Tibial nerve (tissue), 4 donors: ENCODE results near the gene ERI3. TPM values are rescaled to one million over a fixed set of nuclear protein-coding genes. Genes with fewer than 3 reads are reported as not detected.

Experiments
- DNase-seq, 2 donors: peaks; one replicate each; pipeline ENCODE4 v3.0.0-alpha.2; 2019; ENCODE audit warnings: low spot score in 2 of 2
- H3K27ac ChIP-seq, 4 donors: fragments of 200-600 bp; sonication (generic) in 3 of 4; one replicate each; pipeline ENCODE4 v1.5.1; 2017 to 2019; ENCODE audit warnings: mild to moderate bottlenecking in 1 of 4
- H3K27me3 ChIP-seq, 2 donors: fragments of 200-600 bp; sonication (generic) in 1 of 2; one replicate each; pipeline versions ENCODE4 v1.5.1 to v1.6.0; 2017 to 2019
- H3K36me3 ChIP-seq, 3 donors: fragments of 200-600 bp; sonication (generic); one replicate each; pipeline ENCODE4 v1.5.1; 2018 to 2019
- H3K4me1 ChIP-seq, 4 donors: fragments of 200-600 bp; sonication (generic) in 3 of 4; one replicate each; pipeline ENCODE4 v1.5.1; 2017 to 2019
- H3K4me3 ChIP-seq, 4 donors: fragments of 200-600 bp; sonication (generic) in 3 of 4; one replicate each; pipeline ENCODE4 v1.5.1; 2017 to 2019; ENCODE audit warnings: mild to moderate bottlenecking in 1 of 4, moderate library complexity in 1 of 4
- H3K9me3 ChIP-seq, 4 donors: fragments of 200-600 bp; sonication (generic) in 3 of 4; one replicate each; pipeline ENCODE4 v1.5.1; 2017 to 2019
- CTCF ChIP-seq, 5 experiments: fragments of 200-600 bp in 3 of 5; fragments of 450-650 bp in 2 of 5; sonication (generic) in 3 of 5; IDR thresholded peaks; one replicate each; pipeline ENCODE4 v1.5.1; 2016 to 2019; ENCODE audit warnings: antibody characterized with exemption in 5 of 5, mild to moderate bottlenecking in 3 of 5, moderate library complexity in 2 of 5
- EP300 ChIP-seq, 2 donors: sonication (generic); formaldehyde crosslinking; IDR thresholded peaks; one replicate each; pipeline ENCODE4 v1.6.1; 2017; ENCODE audit warnings: antibody characterized with exemption in 2 of 2, mild to moderate bottlenecking in 1 of 2
- POLR2A ChIP-seq, 2 donors: fragments of 450-650 bp; IDR thresholded peaks; one replicate each; pipeline ENCODE4 v1.6.1; 2017; ENCODE audit warnings: antibody characterized with exemption in 2 of 2, mild to moderate bottlenecking in 2 of 2, moderate library complexity in 2 of 2
- WGBS, 2 donors: methylation state at CpG; one replicate each; pipeline ENCODE4 v1.1.5; 2018; 5-methylcytosine and 5-hydroxymethylcytosine counted together
- total RNA-seq, 4 donors: library from RNA; depleted of rRNA; stranded (reverse); fragments of >200 nt; gene quantifications; one replicate each; pipeline ENCODE4 v1.1.0, GENCODE V29; 2016

ERI3 gene
- 10 to 100 TPM; 60.1 to 82.2 (median 66.5) TPM for total RNA-seq

- Histone ChIP-seq H3K4me1 (peaks cover 0 to 35% (median 8%) of the 10 kb centered on the region in 4 donors), H3K4me3 (peak within 1 kb of the TSS; percentile 89 to 99 (median 92)), H3K9me3 (no peaks in the 10 kb centered on the region), H3K27ac (peak within 1 kb of the TSS; percentile 66 to 93 (median 83)), H3K36me3 (peaks cover 0 to 3% (median 0%) of the 10 kb centered on the region in 3 donors), H3K27me3 (no peaks in the 10 kb centered on the region)
- WGBS, 2 donors: 1% methylated on average over 39 to 40 of the region's 65 CpGs
- TF ChIP-seq EP300 (IDR thresholded peaks at IDR 0.05) (peak; percentile 72 to 81), POLR2A (IDR thresholded peaks at IDR 0.05) (peak; percentile 82 to 83), CTCF (IDR thresholded peaks at IDR 0.05) (no peak)
- peak; percentile 97 for DNase-seq
These were observed at the start of gene ERI3 for GRCh38 chr1:44354840-44355581. Gene ERI3 (minus strand): TSS chr1:44355257. CDS start chr1:44355026, 231 bp downstream.

GRCh38 chr1:44401256-44402228, 46.5 kb upstream of the ERI3 start:
- Histone ChIP-seq H3K4me1 (peaks cover 0 to 22% (median 18%) of the 10 kb centered on the region in 4 donors), H3K4me3 (no peak overlapping the region), H3K9me3 (peaks cover 0 to 6% (median 0%) of the 10 kb centered on the region in 4 donors), H3K36me3 (no peaks in the 10 kb centered on the region), H3K27me3 (peaks cover 6 to 81% of the 10 kb centered on the region in 2 donors), H3K27ac (no peak overlapping the region)
- no peak for DNase-seq
- no peak for TF ChIP-seq CTCF (IDR thresholded peaks at IDR 0.05)
- TF ChIP-seq EP300 (IDR thresholded peaks at IDR 0.05): no peak
- TF ChIP-seq POLR2A (IDR thresholded peaks at IDR 0.05): no peak
- WGBS, 2 donors: 82 to 85% methylated on average over 12 of the region's 12 CpGs

- WGBS, 2 donors: 38 to 45% methylated on average over 1 of the region's 1 CpG
- Histone ChIP-seq H3K9me3 (no peaks in the 10 kb centered on the region), H3K27me3 (peaks cover 0 to 25% of the 10 kb centered on the region in 2 donors), H3K4me1 (no peaks in the 10 kb centered on the region), H3K36me3 (no peaks in the 10 kb centered on the region), H3K4me3 (no peak overlapping the region), H3K27ac (no peak overlapping the region)
- TF ChIP-seq CTCF (IDR thresholded peaks at IDR 0.05) (no peak), EP300 (IDR thresholded peaks at IDR 0.05) (no peak), POLR2A (IDR thresholded peaks at IDR 0.05) (no peak)
- DNase-seq: no peak
These were observed 35.2 kb upstream of the ERI3 start for GRCh38 chr1:44390277-44390676.

GRCh38 chr1:44389437-44389836, 34.4 kb upstream of the ERI3 start:
- no peaks in the 10 kb centered on the region for H3K9me3 ChIP-seq
- DNase-seq: no peak
- no peaks in the 10 kb centered on the region for H3K4me1 ChIP-seq
- no peaks in the 10 kb centered on the region for H3K36me3 ChIP-seq
- H3K27me3 ChIP-seq: peaks cover 0 to 22% of the 10 kb centered on the region in 2 donors
- TF ChIP-seq EP300 (IDR thresholded peaks at IDR 0.05): no peak
- no peak for TF ChIP-seq CTCF (IDR thresholded peaks at IDR 0.05)
- no peak for TF ChIP-seq POLR2A (IDR thresholded peaks at IDR 0.05)
- WGBS, 2 donors: 79 to 80% methylated on average over 1 of the region's 1 CpG
- H3K27ac ChIP-seq: no peak overlapping the region
- no peak overlapping the region for H3K4me3 ChIP-seq
